ENCODE results near the gene KCNQ5.
"Not testable (repeated sequence)": the region's sequence is repeated elsewhere in the genome, so short reads cannot be mapped to it uniquely, and the experiment has no call there.

Gene KCNQ5

DNA sequence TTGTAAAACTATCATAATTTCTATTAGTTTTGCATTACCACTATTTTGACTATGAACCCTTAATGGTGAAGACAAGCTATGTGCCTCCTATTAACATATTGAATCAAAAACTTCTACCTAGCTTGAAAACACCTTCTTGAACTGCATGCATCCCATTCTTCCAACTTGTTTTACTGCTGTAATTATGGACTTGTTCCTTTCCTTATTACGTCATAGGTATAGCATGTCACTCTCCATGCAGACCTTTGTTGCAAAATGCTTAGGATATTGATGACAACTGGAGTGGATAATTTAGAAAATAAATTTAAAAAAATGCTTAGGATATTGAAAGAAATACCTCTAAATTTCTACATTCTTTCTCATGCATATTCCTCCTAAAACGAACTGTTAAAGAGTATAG, 219.3 kb downstream of the KCNQ5 start:
- DNase-seq (ENCODE audit: low read depth in 2 of 2): no peak

DNA sequence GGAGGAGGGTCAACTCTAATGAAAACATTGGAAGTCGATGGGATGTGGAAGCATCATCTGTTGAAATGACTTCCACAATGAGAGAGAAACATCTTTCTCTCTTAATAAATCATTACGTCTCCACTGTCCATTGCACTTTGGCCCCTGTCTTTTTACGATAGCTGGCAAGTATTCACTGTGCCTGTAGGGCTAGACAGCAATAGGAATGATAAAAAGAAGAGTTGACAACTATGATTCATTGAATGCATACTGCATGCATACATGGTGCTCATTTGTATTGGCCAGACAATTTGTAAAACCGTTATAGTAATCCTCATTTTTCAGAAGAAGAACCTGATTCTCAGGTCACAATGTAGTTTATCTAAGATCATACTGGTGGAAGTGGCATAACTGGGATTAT, 220.3 kb downstream of the KCNQ5 start:
- no peak for DNase-seq (ENCODE audit: low read depth in 2 of 2)

DNA sequence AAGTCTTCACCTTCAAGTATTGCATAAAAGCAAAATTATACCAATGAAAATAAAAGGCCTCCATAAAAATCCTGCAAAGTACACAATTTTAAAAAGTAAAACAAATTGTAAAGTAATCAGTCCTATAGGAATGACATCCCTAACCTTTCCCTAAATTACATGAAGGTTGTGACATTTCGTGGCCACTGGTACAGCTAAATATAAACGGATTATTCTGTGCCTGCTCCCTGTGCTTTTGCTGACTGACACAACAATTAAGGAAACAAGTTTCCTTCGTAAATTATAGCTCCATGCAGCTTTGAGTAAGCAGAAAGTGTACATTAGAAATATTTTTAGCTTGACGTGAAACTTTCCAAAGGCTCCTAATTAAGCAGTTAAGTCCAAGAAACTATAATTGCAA, 222.8 kb downstream of the KCNQ5 start:
- no peak for DNase-seq (ENCODE audit: low read depth in 2 of 2)

DNA sequence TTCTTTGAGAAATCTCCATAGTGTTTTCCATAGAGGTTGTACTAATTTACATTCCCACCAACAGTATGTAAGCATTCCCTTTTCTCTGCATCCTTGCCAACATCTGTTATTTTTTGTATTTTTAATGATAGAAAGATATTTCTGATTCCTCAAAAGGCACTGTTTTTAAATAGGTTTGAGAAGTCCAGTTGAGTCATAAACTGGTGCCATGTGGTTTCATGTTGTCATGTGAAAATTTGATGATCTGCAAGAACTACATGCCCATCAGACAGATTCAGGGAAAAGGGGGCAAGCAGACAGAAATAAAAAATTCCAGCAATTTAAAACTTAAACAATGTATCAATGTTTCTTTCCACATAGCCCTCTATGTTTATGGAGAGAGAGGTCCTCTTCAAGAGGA, 227.5 kb downstream of the KCNQ5 start:
- DNase-seq (ENCODE audit: low read depth in 2 of 2): no peak

DNA sequence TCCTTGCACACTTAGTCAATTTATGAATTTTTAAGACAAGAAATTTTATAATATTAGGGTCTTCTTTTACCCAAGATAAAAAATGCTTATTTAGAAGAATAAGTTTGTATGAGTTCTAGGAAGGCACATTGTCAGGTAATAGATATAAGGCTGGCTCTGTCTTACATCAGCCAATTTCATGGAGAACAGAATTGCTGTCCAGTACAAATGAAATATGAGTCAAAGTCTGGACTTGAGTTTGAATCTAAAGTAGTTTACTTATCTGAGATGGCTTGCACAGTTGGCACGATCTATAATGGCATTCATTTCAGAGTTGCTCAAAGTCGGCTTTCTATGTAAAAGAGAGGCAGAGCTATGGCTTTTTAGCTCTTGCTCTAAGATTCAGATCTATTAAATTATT, 228.2 kb downstream of the KCNQ5 start:
- no peak for DNase-seq (ENCODE audit: low read depth in 2 of 2)

DNA sequence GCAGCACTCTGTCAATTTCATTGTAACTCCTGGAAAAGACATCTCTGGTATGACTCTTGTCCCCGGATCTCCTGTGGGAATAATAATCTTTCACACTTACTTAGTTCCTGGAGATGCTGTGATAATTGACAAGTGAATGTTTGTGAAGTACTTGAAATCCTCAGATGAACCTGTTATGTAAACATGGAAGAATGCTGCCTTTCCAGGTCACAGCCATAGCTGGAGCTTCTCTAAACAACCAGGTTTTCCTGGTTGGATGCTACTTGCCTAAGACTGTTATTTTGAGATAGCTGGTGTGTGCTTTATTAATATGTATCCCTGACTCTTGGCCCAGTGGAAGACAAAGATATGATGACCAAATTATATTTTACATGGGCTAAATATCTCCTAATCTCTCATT, 228.6 kb downstream of the KCNQ5 start:
- no peak for DNase-seq (ENCODE audit: low read depth in 2 of 2)

DNA sequence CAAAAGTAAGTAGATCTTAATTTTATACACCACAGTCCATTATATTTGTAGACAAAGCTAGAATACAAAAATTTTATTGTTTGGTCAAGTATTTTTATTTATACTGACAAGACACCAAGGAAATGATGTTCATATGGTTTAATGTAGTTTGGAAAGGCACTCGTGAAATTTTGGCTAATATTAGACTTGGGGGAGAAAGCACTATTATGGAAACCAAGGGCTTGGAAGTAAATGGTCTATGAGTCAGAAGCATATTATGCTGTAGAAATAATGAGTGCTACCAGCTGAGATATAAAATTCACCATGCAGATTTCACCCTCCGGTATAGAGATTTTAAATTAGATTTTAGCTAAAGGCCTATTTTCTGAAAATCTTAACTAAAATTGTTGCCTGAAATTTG, 233.6 kb downstream of the KCNQ5 start:
- no peak for DNase-seq (ENCODE audit: low read depth in 2 of 2)

DNA sequence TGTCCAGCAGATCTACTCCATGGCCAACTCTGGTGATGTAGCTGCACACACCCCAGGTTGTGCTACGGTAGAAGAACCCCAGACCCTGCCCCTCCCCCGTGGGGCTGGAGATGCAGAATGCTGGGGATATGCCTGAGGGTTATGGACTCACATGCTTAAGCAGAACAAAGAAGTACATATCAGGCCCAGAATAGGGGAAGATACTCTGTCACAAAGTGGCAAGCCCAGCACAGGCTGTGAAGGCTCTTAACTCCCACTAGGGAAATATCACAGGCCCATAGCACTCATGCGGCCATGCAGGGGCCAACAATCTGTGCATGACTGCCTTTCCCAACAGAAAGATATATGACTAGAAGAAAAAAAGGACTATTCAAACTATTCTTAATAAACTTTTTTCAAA, 234.9 kb downstream of the KCNQ5 start:
- DNase-seq (ENCODE audit: low read depth in 2 of 2): no peak

DNA sequence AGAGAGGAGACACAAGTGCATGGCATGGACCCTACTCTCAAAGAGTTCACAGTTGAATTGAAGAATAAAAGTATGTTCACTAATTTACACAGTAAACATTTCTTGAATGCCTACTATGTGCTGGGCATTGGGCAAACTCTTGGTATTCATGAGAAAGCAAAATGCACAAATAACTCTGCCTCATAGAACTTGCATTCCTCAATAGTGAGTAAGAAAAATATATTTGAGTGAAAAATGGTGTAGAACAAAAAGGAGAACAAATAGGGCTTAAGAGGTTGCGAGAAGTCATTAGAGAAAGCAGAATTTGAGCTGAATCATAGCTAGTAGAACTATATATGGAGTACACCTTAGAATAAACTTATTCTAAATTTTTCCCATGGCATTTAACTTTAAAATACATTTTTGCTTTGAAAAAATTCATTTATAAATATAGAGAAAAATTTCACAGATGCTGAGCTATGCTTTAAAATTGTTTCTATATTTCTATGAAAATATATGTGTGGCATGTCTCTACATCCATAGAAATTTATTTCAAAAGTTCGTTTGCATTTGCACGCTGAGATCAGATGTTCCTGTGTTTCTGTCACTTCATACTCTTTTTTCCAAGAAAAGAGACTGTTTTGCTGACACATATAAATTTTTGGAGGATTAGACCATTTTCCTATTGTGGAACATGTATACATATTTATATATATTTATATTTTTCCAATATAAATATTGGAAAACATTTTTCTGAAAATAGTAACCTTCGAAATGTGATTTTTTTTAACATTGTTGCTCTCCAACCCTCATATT, 236.1 kb downstream of the KCNQ5 start:
- no peak for DNase-seq (ENCODE audit: low read depth in 2 of 2)

DNA sequence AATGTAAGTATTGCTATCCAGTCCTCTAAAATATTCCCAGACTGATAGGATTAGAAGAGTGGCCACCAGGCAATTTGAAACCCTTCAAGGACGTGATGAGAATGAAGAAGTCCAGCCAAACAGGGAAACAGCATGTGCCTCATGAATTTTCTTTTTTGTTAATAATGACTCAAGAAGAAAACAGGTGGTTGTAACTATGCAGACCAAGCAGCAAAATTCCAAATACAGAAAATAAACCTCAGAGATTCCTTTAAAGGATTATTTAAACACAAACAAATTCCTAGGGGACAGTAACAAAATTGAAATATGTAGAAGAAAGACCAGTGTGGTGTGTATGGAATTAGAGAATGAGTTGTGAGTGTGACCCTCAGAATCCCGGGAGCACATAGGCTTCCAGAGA, 239.2 kb downstream of the KCNQ5 start:
- DNase-seq (ENCODE audit: low read depth in 2 of 2): no peak

DNA sequence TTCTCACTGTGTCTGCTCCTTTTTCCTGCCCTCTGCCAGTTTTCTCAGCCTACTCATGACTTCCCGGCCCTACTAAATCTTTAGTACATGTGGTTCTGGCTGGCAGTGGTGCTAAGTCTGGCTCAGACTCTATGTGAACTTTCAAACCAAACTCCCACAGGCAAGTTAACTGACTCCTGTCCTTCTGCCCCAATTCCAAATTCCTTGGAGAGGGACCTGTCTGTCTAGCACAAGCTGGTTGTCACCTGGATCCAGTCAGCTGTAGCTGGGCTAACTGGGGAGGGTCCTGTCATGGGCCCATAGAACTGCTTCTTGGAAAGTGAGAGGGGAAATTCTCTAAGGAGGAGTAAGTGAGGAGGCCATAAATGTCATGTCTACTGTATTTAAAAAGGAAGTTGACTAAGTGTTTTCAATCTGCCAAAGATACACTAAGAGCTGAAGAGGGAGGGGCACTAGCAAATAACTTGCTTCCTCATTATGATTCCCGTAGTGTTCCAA, 240.1 kb downstream of the KCNQ5 start:
- DNase-seq (ENCODE audit: low read depth in 2 of 2): no peak

DNA sequence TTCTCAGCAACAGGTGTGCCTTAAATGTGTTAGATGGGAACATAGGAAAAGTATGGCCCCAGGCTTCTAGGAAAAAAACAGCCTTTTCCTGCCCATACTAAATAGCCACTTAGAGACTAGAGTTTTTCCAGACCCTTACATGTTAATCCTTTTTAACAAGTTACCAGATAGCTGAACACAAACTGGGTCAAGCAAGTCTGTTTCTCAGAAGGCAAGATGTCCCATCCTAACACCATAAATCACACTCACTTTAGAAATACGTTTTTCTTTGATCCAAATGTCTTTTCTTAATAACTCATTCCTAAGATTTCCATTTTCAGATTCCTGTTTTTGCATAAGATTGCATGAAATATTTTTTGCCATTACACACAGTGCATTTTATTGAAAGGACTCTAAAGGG, 241.3 kb downstream of the KCNQ5 start:
- DNase-seq (ENCODE audit: low read depth in 2 of 2): no peak

DNA sequence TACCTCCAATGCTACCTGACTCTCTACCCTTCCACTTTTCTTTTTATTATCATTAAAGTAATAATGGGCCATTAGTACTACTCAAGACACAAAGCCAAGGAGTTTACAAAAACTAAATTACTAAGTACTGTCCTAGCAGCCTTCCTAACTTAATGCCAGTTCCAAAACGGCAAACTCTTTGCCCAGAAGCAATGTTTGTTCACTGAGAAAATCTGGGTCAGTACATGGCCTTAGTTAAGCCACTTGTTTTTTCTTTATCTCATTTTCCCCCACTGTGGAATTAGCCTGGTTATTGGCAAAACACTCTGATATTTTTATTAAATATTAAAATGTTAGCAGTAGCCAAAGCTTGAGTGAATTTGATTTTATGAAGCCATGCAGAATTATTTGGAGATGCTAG, 242.4 kb downstream of the KCNQ5 start:
- DNase-seq (ENCODE audit: low read depth in 2 of 2): no peak

DNA sequence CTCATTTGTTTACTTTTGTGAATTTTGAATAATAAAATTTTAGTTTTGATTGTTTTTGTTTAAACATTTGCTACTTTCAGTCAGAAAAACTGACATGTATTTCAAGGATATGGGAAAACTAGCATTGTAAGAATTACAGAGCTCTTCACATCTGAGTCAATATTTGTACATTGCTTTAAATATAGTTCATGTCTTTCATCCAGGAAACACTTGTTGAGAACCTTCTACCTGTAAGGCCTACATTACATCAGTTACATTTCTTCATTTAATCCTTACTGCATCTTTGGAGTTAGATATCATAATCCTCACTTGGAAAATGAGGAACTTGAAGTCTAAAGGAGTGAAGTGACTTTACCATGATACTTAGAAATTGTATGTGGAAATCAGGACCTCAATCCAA, 242.9 kb downstream of the KCNQ5 start:
- no peak for DNase-seq (ENCODE audit: low read depth in 2 of 2)

DNA sequence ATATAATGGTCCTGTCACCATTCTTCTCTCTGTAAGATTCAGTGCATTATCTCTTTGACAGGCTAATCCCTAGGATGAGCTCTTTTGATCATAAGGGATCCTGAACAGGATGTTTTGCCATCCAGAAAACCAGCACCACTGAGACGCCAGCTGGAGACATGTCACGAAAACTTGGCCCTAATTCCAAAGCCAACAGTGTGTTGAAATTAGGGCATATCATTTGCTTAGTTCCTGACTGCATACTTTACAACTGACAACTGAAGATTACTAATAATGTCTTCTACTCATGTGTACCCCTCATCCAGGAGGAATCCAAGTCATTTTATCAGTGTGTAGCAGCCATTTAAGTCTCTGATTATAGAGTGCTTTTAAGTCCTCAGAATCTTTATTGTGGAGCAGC, 243.6 kb downstream of the KCNQ5 start:
- DNase-seq (ENCODE audit: low read depth in 2 of 2): no peak

DNA sequence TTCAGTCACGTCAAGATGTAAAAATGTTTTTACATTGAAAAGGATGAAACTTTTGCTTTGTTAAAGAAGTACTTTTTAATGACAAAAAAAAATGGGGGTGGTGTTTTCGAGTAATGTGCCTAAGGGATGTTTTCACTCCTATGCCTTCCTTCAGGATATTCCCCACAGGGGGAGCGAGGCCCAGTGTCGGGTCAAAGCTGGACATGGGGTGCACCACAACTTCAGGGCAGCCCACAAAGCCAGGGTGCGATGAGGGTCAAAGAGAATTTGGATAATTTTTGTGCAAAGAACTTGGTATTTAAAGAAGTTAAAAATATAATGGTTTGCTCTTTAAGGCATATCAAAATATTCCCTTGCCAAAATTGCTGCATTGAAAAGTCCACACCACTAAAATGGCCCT, 247.8 kb downstream of the KCNQ5 start:
- no peak for DNase-seq (ENCODE audit: low read depth in 2 of 2)

DNA sequence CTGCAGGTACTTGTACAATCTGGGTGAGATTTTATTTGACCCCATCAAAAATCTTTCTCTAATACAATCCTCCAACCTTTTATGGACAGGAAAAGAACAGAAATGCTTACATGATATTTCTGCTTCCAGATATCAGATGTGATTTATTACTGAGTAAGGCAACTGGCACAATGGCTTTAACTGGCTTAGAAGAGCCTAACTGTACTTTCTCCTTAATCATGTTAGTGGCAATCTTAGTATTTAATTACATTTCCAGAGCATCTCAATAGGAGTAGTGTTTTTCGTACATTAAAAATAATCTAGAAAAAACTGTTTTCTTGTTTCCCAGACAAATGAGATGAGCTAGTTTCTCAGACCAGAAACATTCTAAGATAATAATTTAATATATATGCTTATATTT, 251.6 kb downstream of the KCNQ5 start:
- DNase-seq (ENCODE audit: low read depth in 2 of 2): no peak

DNA sequence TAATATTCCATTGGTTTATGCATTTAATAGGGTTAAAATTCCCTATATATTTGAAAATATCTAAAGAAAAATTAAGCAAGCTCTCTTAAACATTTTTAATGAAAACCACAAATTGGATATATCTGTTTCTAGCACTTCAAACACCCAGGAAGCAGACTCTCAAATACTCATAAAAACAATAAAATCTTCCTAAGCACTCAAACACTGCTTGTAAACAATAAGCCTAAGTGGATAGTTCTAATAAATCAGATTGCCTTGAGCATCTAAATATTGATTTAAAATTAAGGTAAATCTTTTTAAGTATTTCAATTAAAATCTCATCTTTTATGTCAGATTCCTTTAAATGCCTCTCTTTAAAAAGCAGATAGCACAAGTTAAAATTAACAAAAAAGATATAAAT, 254.4 kb downstream of the KCNQ5 start:
- no peak for DNase-seq (ENCODE audit: low read depth in 2 of 2)

DNA sequence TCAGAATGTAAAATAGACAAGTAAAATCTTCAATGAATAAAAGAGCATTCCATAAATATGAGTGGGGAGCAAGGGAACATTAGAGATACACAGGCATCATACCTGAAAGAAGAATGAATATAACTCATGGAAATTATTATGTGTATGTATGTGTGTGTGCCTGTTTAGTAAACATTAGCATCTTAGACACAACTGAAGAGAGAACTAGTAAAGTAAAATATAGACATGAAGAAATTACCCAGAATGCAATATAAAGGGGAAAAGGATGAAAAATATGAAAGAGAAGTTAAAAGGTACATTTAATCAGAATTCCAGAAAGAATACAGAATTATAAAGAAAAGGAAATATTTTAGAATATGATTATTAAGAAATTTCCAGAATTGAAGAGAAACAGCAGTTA, 264.3 kb downstream of the KCNQ5 start:
- DNase-seq (ENCODE audit: low read depth in 2 of 2): no peak

DNA sequence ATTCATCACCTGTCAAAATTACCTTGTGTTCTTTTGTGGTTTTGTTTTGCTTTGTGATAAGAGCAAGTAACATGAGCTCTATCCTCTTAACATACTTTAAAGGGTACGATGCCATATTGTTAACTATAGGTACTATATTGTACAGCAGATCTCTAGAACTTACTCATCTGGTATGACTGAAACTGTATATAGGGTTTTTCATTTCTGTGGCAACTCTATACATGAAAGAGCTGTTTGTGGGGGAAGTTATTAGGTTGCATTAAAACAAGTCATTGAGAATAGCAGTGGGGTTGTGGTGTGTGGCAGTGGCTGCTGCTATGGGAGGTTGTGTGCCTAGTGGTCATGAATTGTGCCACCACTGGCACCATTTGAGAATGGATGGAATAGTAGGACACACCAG, 268.4 kb downstream of the KCNQ5 start:
- DNase-seq (ENCODE audit: low read depth in 2 of 2): no peak

DNA sequence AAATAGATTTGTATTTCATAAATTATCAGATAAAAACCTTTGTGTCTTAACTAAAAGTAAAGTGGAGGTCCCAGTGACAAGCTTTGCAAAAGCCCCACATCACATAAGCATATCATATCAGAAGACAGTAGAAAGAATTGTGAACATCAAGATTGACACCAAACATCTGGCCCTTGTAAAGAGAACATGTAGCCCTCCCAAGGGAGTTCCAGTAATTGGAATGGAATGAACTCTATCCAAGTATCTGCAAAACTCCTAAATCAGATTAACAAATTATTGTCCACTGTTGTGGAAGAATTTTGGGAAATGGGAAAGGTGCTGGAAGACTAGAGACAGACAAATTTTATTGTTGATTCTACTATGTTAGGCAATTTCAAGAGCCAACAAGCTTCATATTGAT, 268.8 kb downstream of the KCNQ5 start:
- no peak for DNase-seq (ENCODE audit: low read depth in 2 of 2)

DNA sequence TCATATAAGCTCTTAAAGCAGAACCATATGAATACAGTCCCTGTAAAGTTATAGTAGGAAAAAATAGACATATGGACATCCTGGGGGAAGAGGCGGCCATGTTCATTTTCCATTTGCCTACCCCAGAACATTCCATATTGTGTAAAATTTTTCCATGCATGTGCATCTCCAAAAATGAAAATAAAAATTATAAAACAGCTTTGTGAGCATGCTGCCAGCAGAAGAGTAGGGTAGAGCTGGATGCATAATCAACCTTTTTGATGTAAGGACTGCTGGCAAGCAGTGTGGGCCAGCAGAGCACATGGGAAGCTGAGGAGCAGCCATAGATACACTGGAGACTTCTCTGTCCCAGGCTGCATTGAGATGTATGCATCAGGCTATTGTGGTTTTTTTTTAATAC, 271.0 kb downstream of the KCNQ5 start:
- DNase-seq (ENCODE audit: low read depth in 2 of 2): no peak

DNA sequence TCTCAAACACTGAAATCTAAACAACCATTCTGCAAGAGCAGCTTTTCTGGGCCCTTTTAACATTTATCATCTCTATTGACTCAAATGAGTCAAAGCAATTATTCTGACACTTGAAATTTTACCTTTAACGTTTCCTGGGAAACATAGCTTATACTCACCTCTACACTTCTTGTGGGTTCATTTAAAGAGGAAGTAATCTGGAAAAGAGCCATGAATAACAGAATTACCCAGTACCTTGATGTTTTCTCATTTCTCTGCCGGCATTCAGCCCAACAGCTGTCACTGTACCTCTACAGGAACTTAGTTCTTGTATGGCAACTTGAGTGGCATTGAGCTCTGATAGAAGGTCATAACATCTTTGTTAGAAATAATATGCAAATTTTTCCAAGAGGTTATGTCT, 272.2 kb downstream of the KCNQ5 start:
- no peak for DNase-seq (ENCODE audit: low read depth in 2 of 2)

DNA sequence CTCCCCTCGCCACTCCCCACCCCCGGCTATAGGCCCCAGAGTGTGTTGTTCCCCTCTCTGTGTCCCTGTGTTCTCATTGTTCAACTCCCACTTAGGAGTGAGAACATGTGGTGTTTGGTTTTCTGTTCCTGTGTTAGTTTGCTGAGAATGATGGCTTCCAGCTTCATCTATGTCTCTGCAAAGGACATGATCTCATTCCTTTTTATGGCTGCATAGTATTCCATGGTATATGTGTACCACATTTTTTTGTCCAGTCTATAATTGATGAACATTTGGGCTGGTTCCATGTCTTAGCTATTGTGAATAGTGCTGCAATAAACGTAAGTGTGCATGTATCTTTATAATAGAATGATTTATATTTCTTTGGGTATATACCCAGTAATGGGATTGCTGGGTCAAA, 276.4 kb downstream of the KCNQ5 start:
- not testable (repeated sequence) for DNase-seq (ENCODE audit: low read depth in 2 of 2)
